ENCODE results near the gene SELENOH.
"Not testable (repeated sequence)": the region's sequence is repeated elsewhere in the genome, so short reads cannot be mapped to it uniquely, and the experiment has no call there.

Gene SELENOH, protein sequence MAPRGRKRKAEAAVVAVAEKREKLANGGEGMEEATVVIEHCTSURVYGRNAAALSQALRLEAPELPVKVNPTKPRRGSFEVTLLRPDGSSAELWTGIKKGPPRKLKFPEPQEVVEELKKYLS

DNA sequence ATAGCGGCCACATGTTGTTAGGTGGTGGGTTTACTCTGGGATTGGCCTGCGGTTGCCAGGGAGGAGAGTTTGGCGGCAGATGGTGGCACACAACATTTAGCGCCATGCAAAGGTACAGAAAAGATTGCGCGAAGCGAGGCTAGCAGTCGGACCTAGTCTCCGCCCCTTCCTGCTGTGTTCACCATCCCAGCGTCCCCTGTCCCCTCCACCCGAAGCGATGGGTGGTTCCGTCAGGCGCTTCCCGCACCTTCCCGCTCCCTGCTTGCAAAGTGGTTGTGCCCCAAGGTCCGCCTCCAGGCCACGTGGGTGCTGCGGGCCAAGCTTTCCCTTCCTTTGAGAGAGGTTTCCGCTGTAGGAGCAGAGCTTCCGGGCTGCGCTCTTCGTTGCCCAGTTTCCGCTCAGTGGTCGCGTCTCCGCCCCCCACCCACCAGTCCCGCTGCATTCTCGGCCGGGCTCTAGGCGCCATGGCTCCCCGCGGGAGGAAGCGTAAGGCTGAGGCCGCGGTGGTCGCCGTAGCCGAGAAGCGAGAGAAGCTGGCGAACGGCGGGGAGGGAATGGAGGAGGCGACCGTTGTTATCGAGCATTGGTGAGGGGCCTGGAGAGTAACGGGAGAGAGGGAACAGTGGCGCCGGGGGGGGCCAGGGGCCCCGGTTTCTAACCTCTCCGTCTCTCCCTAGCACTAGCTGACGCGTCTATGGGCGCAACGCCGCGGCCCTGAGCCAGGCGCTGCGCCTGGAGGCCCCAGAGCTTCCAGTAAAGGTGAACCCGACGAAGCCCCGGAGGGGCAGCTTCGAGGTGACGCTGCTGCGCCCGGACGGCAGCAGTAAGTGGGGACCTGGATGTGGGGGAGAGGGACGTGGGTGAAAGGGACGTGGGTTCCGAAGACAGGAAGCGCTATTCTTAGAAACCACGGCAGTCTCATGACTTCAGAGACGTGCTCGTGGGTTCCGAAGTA is at the start of gene SELENOH:
TSS of gene SELENOH (plus strand) at position 360 of the 955 bp plus-strand sequence. CDS start at position 465, 105 bp downstream.
- TF ChIP-seq, protein P1, sequence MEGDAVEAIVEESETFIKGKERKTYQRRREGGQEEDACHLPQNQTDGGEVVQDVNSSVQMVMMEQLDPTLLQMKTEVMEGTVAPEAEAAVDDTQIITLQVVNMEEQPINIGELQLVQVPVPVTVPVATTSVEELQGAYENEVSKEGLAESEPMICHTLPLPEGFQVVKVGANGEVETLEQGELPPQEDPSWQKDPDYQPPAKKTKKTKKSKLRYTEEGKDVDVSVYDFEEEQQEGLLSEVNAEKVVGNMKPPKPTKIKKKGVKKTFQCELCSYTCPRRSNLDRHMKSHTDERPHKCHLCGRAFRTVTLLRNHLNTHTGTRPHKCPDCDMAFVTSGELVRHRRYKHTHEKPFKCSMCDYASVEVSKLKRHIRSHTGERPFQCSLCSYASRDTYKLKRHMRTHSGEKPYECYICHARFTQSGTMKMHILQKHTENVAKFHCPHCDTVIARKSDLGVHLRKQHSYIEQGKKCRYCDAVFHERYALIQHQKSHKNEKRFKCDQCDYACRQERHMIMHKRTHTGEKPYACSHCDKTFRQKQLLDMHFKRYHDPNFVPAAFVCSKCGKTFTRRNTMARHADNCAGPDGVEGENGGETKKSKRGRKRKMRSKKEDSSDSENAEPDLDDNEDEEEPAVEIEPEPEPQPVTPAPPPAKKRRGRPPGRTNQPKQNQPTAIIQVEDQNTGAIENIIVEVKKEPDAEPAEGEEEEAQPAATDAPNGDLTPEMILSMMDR (IDR thresholded peaks at IDR 0.05; ENCODE audit: control extremely low read depth, extremely low read depth, low read depth, missing control alignments) = no peak
- POLR2A ChIA-PET = interaction anchor here (0.5 to 1.8 kb wide), 6 partner anchors 10 to 76 kb away, joined by 3 to 8 read pairs (median 5); partner anchors contain the start of genes BTBD18 and MED19
- CTCF ChIA-PET = interaction anchor here (0.6 to 13.5 kb wide), 7 partner anchors 10 to 60 kb away, joined by 3 to 142 read pairs (median 3); partner anchors contain the start of gene BTBD18

DNA sequence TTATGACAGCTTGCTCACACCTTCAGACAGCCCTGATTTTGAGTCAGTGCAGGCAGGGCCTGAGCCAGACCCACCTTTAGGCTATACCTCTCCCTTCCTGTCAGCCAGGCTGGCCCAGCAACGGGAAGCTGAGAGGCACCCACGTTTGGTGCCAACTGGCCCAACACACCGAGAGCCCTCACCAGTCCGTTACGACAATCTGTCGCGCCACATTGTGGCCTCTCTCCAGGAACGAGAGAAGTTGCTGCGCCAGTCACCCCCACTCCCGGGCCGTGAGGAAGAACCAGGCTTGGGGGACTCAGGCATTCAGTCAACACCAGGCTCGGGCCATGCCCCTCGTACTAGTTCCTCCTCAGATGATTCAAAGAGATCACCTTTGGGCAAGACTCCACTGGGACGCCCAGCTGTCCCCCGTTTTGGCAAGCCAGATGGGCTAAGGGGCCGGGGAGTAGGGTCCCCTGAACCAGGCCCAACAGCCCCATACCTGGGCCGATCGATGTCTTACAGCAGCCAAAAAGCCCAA is 42.4 kb upstream of the SELENOH start:
- DNase-seq (ENCODE audit: extremely low spot score) = no peak
- POLR2A ChIA-PET = no interaction called here
- TF ChIP-seq, protein P1 (IDR thresholded peaks at IDR 0.05; ENCODE audit: control extremely low read depth, extremely low read depth, low read depth, missing control alignments) = no peak
- CTCF ChIA-PET = interaction anchor here (1.0 to 2.0 kb wide), 3 partner anchors 9 to 206 kb away, joined by 3 to 6 read pairs (median 4); no protein-coding TSS in a partner anchor

More for the DNA sequence above, at the start of gene SELENOH:
- DNase-seq (ENCODE audit: extremely low spot score) = peak; percentile 91

DNA sequence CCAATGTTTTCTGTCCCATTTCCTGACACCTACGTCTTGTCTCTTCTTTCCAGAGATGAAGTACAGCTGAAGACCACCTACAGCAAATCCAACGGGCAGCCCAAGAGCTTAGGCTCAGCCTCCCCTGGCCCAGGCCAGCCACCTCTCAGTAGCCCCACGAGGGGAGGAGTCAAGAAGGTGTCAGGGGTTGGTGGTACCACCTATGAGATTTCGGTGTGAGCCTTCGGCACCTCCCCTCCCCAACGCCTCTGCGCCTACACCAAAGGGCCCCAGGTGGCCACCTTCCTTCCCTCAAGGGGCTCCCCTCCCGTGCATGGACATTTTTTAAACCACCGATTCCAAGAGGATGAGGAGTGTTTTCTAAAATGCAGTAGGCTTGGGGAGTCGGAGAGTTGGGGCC is 41.5 kb upstream of the SELENOH start:
- TF ChIP-seq, protein P1 (IDR thresholded peaks at IDR 0.05; ENCODE audit: control extremely low read depth, extremely low read depth, low read depth, missing control alignments) = no peak
- no peak for DNase-seq (ENCODE audit: extremely low spot score)
- POLR2A ChIA-PET = no interaction called here
- CTCF ChIA-PET = interaction anchor here (1.0 to 2.0 kb wide), 3 partner anchors 13 to 207 kb away, joined by 3 to 6 read pairs (median 3); no protein-coding TSS in a partner anchor

DNA sequence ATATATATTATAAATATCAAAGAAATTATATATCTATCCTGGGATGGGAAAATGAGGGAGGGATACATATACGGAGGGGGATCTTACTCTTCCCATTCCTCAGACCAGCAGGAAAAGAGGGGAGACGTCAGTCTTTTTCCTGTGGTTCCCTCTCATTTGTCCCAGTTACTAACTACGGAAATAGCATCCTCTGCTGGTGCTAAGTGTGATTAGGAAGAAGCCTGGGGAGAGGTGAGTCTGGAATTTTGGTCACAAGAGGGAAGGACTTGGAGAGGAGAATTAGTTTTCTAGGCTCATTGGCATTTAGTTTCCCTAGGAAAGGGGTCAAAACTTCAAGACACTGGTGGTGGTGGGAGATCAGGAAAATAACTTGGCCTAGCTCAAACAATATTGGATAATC is 40.9 kb upstream of the SELENOH start:
- POLR2A ChIA-PET = no interaction called here
- DNase-seq (ENCODE audit: extremely low spot score) = peak; percentile 11
- TF ChIP-seq, protein P1 (IDR thresholded peaks at IDR 0.05; ENCODE audit: control extremely low read depth, extremely low read depth, low read depth, missing control alignments) = no peak
- CTCF ChIA-PET = interaction anchor here (0.7 to 2.0 kb wide), 2 partner anchors 25 to 101 kb away, joined by 3 to 6 read pairs; no protein-coding TSS in a partner anchor

DNA sequence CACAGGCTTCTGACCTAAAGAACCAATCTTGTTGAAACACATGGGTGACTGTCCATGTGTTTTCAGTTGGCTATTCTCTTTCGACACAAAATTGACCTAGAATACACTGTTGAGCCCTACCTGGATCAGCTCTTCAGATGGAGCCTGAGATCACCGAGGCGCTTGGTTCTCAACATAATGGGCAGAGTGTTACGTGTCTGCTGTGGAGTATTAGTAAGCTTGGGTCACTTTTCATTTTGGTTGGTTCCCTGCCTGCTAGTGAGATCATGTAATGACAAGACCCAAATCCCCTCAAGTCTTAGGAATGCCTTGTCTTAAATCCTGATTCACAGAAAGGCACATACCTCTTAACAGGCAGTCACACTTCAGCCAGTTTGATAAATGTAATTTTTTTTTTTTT is 38.0 kb upstream of the SELENOH start:
- no peak for DNase-seq (ENCODE audit: extremely low spot score)
- ChIA-PET CTCF (interaction anchor here (0.9 to 2.0 kb wide), 4 partner anchors 9 to 210 kb away, joined by 3 to 10 read pairs (median 4); no protein-coding TSS in a partner anchor), POLR2A (interaction anchor here (0.6 to 0.7 kb wide), 4 partner anchors 28 to 1277 kb away, joined by 3 to 7 read pairs (median 4); no protein-coding TSS in a partner anchor)
- TF ChIP-seq, protein P1 (IDR thresholded peaks at IDR 0.05; ENCODE audit: control extremely low read depth, extremely low read depth, low read depth, missing control alignments) = no peak

DNA sequence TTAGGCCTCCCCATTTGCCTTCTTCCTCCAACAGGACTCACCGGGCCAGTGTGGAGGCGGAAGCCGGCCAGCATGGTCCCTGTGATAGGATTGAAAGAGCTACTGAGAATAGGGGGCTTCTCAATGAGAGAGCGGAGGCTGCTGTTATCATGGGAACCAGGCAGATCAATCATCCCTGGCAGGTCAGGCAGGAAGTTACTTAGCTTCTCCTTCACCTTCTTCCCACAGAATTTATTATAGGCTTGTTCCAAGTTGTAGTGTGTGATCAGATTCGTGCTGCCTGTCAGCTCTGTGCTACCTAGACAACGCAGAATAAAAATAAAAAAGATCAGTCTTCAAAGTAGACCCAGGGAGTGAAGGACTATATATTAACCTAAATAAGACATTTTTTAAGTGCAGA is 36.4 kb upstream of the SELENOH start:
- ChIA-PET CTCF (interaction anchor here (1.0 to 3.4 kb wide), 4 partner anchors 9 to 96 kb away, joined by 3 to 9 read pairs (median 4); no protein-coding TSS in a partner anchor), POLR2A (no interaction called here)
- TF ChIP-seq, protein P1 (IDR thresholded peaks at IDR 0.05; ENCODE audit: control extremely low read depth, extremely low read depth, low read depth, missing control alignments) = no peak
- no peak for DNase-seq (ENCODE audit: extremely low spot score)

DNA sequence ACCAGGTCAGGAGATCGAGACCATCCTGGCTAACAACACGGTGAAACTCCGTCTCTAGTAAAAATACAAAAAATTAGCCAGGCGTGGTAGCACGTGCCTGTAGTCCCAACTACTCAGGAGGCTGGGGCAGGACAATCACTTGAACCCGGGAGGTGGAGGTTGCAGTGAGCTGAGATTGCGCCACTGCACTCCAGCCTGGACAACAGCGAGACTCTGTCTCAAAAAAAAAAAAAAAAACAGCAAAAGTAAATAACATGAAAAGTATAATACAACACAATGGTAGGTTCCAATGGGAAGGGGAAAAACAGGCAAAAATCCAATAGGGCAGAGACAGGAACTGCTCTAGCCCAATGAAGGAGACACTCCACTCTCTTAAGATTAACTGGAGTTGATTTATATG is 35.9 kb upstream of the SELENOH start:
- CTCF ChIA-PET = interaction anchor here (1.0 to 3.4 kb wide), 3 partner anchors 9 to 95 kb away, joined by 3 to 9 read pairs (median 4); no protein-coding TSS in a partner anchor
- DNase-seq (ENCODE audit: extremely low spot score); POLR2A ChIA-PET: not testable (repeated sequence)

All from GM10248 (cell line).